Effector memory CD8-positive, alpha-beta T cell (primary cell): ENCODE data around the gene ZNF804A.

ENCODE experiments used
- ATAC-seq: fragments of 150-1000 bp; cut with Tn5 transposase; replicated peaks from 2 replicates; pipeline ENCODE4 v1.10.0; 2021; ENCODE audit warnings: mild to moderate bottlenecking, moderate library complexity
- DNase-seq, 3 experiments: peaks; one replicate each; pipeline ENCODE4 v3.0.0; 2021
- H3K27ac Mint-ChIP-seq, 2 donors: one replicate each; pipeline ENCODE4 v1.8.0; 2022; ENCODE audit warnings: mild to moderate bottlenecking in 2 of 2, mixed read lengths in 2 of 2, moderate library complexity in 2 of 2
- H3K27me3 Mint-ChIP-seq, 2 donors: one replicate each; pipeline ENCODE4 v1.8.0; 2022; ENCODE audit warnings: mixed read lengths in 2 of 2
- H3K36me3 Mint-ChIP-seq: one replicate; pipeline ENCODE4 v1.8.0; 2022; ENCODE audit warnings: mild to moderate bottlenecking, moderate library complexity, mixed read lengths; ENCODE audit not compliant: insufficient read depth
- H3K4me1 Mint-ChIP-seq, 2 donors: one replicate each; pipeline ENCODE4 v1.8.0; 2022; ENCODE audit warnings: low read depth in 2 of 2, mixed read lengths in 2 of 2
- H3K4me3 Mint-ChIP-seq, 2 donors: one replicate each; pipeline ENCODE4 v1.8.0; 2022; ENCODE audit warnings: mild to moderate bottlenecking in 2 of 2, mixed read lengths in 2 of 2, moderate library complexity in 2 of 2
- H3K9me3 Mint-ChIP-seq, 2 donors: one replicate each; pipeline ENCODE4 v1.8.0; 2022; ENCODE audit warnings: mixed read lengths in 2 of 2

The ZNF804A gene

DNA sequence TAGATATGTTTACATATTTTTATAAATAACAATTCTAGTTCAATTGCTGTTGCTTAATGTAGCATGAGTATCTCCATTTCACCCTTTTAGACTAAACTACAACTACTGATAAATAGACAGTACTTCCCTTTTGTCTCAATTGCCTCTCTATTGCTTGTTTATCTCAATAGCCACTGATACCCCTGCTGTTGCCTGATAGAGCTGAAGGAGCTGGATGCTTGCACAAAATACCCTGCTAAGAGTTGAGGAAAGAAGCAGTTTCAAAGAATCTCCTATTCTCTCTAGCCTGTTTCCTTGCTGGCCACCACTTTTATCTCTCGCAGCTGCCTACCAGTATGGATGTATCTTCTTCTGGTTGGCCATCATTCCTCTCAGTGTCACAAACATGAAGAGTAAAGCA is 16.9 kb upstream of the ZNF804A start:
- no peak overlapping the region for H3K4me3 Mint-ChIP-seq
- H3K36me3 Mint-ChIP-seq, result no peaks in the 10 kb centered on the region
- H3K27ac Mint-ChIP-seq, result no peak overlapping the region
- ATAC-seq (no peak), DNase-seq (no peak)
- H3K27me3 Mint-ChIP-seq, result no peaks in the 10 kb centered on the region
- no peaks in the 10 kb centered on the region for H3K4me1 Mint-ChIP-seq
- H3K9me3 Mint-ChIP-seq, result peaks cover 2 to 8% of the 10 kb centered on the region in 2 donors

DNA sequence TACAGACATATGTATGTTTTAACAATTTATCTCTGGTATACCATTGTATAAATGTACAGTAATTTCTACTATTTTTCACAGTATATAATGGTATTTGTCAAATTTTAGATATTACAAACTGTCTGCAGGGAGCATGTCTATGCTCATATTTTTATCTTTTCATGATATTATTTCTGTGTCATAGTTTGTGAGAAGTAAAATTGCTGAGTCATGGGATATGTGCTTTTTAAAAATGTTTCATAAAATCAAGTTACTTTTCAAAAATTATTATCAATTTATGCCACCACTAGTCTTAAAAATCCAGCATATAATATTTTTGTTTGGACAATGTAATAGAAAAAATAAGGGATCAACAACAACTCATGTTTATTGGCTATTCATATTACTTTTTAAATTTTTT is 9.1 kb upstream of the ZNF804A start:
- no peak overlapping the region for H3K27ac Mint-ChIP-seq
- no peak for ATAC-seq
- H3K4me3 Mint-ChIP-seq, result no peak overlapping the region
- no peaks in the 10 kb centered on the region for H3K4me1 Mint-ChIP-seq
- H3K9me3 Mint-ChIP-seq, result peaks cover 7 to 11% of the 10 kb centered on the region in 2 donors
- no peak for DNase-seq
- no peaks in the 10 kb centered on the region for H3K27me3 Mint-ChIP-seq
- H3K36me3 Mint-ChIP-seq, result no peaks in the 10 kb centered on the region

DNA sequence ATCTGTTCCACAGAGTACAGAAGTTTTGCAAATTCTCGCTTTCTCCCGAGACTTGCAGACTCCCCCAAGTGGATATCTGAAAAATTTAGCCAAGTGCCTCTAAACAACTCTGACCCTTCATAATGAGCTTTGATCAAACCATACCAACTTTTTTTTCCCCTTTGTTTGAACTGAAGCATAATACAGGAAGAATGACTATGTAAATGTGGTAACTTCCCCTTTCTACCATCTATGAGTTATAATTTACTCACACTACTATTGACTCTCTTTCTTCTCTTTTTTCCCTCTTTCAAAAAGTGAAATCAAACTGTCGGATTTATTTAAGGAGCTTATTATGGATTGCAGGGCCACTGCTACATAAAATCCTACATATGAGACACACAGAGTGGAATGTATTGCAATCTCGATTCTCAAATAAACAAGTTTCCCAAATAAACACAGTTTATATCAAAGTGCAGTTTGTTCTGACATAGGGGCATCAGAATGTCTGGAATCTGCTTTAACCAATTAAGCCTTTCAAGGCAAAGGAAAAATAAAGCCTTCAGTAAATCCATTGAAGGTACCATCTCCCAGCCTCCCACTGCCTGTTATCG is 1.4 kb upstream of the ZNF804A start:
- ATAC-seq, result no peak
- Mint-ChIP-seq H3K4me3 (no peak overlapping the region), H3K36me3 (no peaks in the 10 kb centered on the region), H3K27me3 (peaks cover 7 to 30% of the 10 kb centered on the region in 2 donors), H3K9me3 (peaks cover 5 to 11% of the 10 kb centered on the region in 2 donors), H3K4me1 (peaks cover 0 to 2% of the 10 kb centered on the region in 2 donors), H3K27ac (no peak overlapping the region)
- DNase-seq, result no peak

DNA sequence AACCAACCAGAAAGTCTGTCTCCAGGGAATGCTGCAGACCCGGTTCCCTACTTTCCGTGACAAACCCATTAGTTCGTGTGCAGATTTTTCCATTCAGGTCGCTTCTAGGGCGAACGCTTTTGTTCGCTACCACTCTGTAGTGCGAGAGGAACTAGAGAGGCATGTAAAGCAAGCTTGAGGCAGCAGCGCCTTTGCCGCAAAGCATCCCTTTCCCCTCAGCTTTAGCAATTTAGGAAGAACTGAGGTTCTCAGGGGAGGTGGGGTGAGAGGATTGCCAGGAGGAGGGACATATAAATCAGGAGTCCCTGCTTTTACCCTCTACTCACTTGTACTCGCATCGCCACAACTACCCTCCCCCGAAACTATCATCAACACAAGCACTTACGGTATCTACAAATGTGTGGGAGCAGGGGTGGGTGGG is 748 bp upstream of the ZNF804A start:
- H3K27ac Mint-ChIP-seq, result no peak overlapping the region
- no peaks in the 10 kb centered on the region for H3K36me3 Mint-ChIP-seq
- peaks cover 0 to 2% of the 10 kb centered on the region in 2 donors for H3K4me1 Mint-ChIP-seq
- peaks cover 7 to 30% of the 10 kb centered on the region in 2 donors for H3K27me3 Mint-ChIP-seq
- peaks cover 4 to 7% of the 10 kb centered on the region in 2 donors for H3K9me3 Mint-ChIP-seq
- DNase-seq, result no peak
- no peak overlapping the region for H3K4me3 Mint-ChIP-seq
- no peak for ATAC-seq

DNA sequence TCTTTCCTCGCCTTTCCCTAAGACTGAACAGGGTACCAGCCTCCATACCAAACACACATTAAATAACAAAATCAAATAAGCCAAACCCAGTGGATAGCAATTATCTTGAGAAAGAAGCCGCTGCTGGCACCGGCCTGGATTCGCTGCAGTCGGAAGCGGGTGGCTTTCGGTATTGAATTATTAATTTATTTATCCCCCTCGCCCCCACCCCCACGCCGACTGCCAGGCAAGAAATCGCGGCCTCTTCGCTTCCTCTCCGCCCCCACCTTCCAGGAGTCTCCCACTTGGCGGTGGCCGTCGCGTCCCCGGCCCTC is 370 bp upstream of the ZNF804A start:
- Mint-ChIP-seq H3K36me3 (no peaks in the 10 kb centered on the region), H3K4me1 (peaks cover 0 to 2% of the 10 kb centered on the region in 2 donors), H3K4me3 (no peak overlapping the region), H3K27me3 (peaks cover 7 to 30% of the 10 kb centered on the region in 2 donors), H3K27ac (no peak overlapping the region), H3K9me3 (peaks cover under 1 to 3% of the 10 kb centered on the region in 2 donors)
- DNase-seq (no peak), ATAC-seq (no peak)

DNA sequence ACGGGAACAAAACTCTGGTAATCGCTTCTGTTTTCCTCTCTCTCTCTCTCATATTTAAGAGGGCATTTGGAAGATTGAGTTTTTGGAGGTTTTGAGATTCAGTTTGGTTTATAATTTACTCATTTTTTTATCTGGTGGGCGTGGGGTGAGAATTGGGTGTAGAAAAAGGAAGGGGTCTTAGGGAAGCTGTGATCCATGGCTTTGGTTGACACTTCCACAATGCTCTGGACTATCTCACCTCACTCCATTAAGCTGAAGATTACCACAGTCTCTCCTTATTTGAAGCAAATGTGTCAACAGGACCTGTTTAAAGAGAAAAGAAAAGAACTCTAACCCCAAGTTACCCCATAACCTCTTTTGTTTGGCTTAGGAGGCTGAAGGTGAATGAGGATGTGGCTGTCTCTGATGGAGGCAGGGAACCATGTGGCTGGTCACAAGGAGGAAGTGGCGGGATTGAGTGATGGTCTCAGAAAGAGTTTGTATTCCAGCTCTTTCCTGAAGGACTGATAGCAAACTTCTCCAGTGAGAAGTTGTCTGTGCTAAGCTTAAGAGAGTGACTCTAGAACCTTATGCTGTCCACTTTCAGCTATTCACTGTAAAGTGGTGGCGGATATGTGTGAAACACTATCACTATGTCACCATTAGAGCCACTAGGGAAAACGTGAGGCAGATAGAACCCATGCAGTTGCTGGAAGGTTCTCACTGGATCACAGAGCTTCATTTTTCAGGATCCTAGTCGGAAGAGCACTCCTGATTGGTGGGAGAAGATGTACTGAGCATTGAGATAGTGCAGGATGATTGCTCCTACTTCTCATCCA is 934 bp downstream of the ZNF804A start:
- Mint-ChIP-seq H3K27ac (no peak overlapping the region), H3K4me3 (peak overlapping the region; percentile 18 to 45), H3K27me3 (peaks cover 7 to 30% of the 10 kb centered on the region in 2 donors), H3K4me1 (peaks cover 0 to 2% of the 10 kb centered on the region in 2 donors), H3K36me3 (no peaks in the 10 kb centered on the region), H3K9me3 (no peaks in the 10 kb centered on the region)
- no peak for DNase-seq
- no peak for ATAC-seq

DNA sequence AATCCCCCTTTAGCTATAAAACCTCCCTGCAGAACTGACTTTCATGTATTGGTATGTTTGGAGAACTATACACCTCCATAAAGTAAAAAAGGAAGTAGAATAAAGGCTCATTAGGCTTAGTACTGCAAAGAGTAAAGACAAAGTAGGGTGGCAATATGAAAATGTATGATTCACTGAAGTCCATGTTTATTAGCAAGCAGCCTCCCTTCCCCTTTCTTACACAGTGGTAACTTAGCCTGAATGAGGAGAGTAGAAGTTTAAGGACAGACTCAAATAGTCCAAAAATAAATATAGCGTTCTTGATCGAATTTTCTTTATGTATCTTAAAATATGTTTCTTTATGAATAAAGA is 1.5 kb downstream of the ZNF804A start:
- no peaks in the 10 kb centered on the region for H3K36me3 Mint-ChIP-seq
- no peak for ATAC-seq
- H3K4me1 Mint-ChIP-seq, result peaks cover 0 to 2% of the 10 kb centered on the region in 2 donors
- no peak overlapping the region for H3K4me3 Mint-ChIP-seq
- no peak overlapping the region for H3K27ac Mint-ChIP-seq
- no peaks in the 10 kb centered on the region for H3K9me3 Mint-ChIP-seq
- peaks cover 7 to 30% of the 10 kb centered on the region in 2 donors for H3K27me3 Mint-ChIP-seq
- no peak for DNase-seq

DNA sequence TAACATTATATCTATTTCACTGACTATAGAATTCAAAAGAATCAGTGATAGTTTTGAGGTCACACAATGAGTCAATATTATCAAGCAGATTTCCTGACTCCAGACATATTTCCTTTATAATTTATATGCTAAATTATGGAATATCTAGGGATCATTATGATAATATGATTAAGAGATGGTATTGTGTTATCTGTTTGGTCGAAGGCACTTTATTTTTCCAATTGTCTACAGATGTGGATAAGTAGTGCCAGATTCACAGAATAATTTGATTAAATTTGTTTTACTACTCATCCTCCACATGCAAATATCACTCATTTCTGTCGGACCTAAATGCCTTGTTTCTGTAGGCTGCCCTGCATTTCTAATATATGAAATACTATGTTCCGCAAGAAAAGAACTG is 4.4 kb downstream of the ZNF804A start:
- peaks cover 0 to 2% of the 10 kb centered on the region in 2 donors for H3K4me1 Mint-ChIP-seq
- H3K4me3 Mint-ChIP-seq, result no peak overlapping the region
- DNase-seq (no peak), ATAC-seq (no peak)
- peaks cover 7 to 18% of the 10 kb centered on the region in 2 donors for H3K27me3 Mint-ChIP-seq
- H3K36me3 Mint-ChIP-seq, result no peaks in the 10 kb centered on the region
- H3K27ac Mint-ChIP-seq, result no peak overlapping the region
- H3K9me3 Mint-ChIP-seq, result no peaks in the 10 kb centered on the region

DNA sequence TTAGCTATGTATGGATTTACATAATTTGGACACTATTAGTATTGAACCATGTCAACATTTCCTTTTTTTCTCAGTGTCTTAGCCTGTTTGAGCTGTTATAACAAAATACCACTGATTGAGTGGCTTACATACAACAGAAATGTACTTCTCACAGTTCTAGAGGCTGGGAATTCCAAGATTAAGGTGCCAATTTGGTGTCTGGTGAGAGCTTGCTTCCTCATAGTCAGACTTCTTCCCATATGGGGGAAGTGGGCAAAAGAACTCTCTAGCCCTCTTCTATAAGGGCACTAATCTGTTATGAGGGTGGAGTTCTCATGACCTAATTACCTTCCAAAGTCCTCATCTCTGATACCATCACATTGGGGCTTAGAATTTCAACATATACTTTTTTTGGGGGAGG is 12.6 kb downstream of the ZNF804A start:
- H3K27ac Mint-ChIP-seq, result no peak overlapping the region
- no peak overlapping the region for H3K4me3 Mint-ChIP-seq
- no peaks in the 10 kb centered on the region for H3K4me1 Mint-ChIP-seq
- no peaks in the 10 kb centered on the region for H3K36me3 Mint-ChIP-seq
- no peak for DNase-seq
- H3K9me3 Mint-ChIP-seq, result peaks cover 3 to 7% of the 10 kb centered on the region in 2 donors
- H3K27me3 Mint-ChIP-seq, result no peaks in the 10 kb centered on the region
- no peak for ATAC-seq

DNA sequence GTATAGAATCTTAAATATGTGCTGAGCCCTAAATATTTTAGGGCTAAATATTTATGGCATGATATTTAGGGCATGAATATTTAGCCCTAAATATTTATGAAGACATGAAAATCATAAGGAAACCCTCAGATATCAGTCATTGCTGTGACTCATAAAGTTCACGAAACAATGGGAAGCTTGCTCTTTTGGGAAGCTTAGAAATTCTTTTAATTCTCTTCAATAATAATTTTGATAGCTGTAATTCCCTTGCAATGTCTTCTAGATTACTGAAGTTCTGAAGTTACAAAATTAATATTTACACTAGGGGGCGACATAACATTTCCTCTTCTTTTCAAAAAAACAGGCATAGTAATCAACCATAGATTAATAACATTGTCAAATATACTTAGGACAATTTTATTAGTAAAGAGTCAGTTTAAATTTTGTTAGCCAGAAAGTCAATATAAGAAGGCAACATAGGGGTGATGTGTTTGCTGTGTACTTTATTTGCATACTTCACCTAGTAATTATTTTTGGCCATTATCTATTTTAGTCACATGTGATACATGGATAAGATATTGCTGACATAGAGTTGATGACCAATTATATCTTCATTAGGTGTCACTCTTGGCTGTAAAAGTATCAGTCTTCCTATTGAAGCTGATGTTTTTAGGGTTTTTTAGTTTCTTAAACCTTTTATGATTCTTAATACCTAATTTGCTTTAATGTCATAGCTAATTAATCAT is 13.2 kb downstream of the ZNF804A start:
- no peak overlapping the region for H3K4me3 Mint-ChIP-seq
- H3K9me3 Mint-ChIP-seq, result peaks cover 4 to 7% of the 10 kb centered on the region in 2 donors
- ATAC-seq, result no peak
- no peaks in the 10 kb centered on the region for H3K36me3 Mint-ChIP-seq
- no peak for DNase-seq
- H3K27ac Mint-ChIP-seq, result no peak overlapping the region
- H3K27me3 Mint-ChIP-seq, result no peaks in the 10 kb centered on the region
- no peaks in the 10 kb centered on the region for H3K4me1 Mint-ChIP-seq

DNA sequence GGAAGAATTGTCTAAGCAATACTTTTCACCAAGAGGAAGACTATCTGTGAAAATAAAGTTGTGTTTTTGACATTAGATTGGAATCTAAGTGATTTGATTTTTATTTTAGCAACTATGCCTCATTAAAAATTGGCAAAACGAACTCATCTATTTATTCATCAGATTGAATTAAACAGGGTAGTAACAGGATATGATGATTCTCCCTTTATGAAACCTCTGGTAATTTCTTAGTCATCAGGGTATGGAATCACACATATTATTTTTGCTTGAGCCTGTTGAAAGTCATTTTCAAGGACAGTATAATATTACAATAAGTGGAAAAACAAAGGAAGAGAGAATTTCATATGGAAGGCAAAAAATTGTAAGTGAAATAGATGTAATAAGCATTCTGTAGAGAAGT is 22.0 kb downstream of the ZNF804A start:
- Mint-ChIP-seq H3K9me3 (peaks cover 5 to 9% of the 10 kb centered on the region in 2 donors), H3K4me1 (no peaks in the 10 kb centered on the region), H3K27ac (no peak overlapping the region), H3K27me3 (no peaks in the 10 kb centered on the region), H3K36me3 (no peaks in the 10 kb centered on the region), H3K4me3 (no peak overlapping the region)
- ATAC-seq (no peak), DNase-seq (no peak)

DNA sequence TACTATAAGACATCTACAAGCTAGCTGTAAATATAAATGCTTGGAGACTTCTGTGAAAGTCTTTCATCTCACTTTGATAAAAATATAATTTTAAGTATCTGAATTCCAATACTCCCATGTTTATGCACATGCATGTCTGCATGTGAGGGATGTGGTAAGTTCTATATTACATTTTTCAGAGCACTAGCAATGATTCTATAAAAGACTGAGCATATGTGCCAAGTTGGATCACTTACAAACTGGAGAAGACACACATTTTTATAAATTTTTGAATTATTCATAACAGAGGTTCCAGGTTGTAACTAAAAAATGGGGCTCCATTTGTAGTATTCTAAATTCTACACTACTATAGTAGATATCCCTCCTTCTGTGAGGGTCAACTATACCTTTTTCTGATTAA is 26.0 kb downstream of the ZNF804A start:
- ATAC-seq (no peak), DNase-seq (no peak)
- Mint-ChIP-seq H3K9me3 (peaks cover 0 to 2% of the 10 kb centered on the region in 2 donors), H3K36me3 (no peaks in the 10 kb centered on the region), H3K27me3 (no peaks in the 10 kb centered on the region), H3K4me1 (no peaks in the 10 kb centered on the region), H3K4me3 (no peak overlapping the region), H3K27ac (no peak overlapping the region)

DNA sequence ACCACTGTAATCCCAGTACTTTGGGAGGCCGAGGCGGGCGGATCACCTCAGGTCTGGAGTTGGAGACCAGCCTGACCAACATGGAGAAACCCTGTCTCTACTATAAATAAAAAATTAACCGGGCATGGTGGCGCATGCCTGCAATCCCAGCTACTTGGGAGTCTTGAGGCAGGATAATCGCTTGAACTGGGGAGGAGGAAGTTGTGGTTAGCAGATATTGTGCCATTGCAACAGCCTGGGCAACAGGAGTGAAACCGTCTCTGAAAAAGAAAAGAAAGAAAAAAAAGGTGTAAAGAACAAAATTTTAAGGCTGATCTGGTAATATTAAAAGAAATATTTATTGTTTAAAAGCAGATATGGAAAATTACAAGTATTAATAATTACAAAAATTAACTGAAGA is 29.7 kb downstream of the ZNF804A start:
- no peaks in the 10 kb centered on the region for H3K27me3 Mint-ChIP-seq
- ATAC-seq, result no peak
- DNase-seq, result no peak

DNA sequence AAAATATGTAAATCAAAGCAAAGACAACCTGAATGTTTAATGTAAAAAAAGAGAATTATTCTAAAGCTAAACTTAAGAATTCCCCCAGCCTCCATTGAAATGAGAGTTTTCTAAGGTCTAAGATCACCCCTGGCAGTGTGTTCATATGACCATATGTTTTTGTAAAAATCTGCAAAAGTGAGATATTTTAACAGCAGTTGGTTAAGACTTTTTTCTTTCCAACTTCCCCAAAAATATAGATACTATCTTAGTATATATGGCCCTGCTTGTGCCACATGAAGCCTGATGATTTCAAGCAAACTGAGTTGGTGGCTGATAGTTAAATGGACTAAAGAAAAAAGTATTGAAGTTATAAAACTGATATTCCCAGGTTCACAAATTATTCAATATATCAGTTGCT is 35.4 kb downstream of the ZNF804A start:
- Mint-ChIP-seq H3K27me3 (no peaks in the 10 kb centered on the region), H3K9me3 (peaks cover 0 to under 1% of the 10 kb centered on the region in 2 donors), H3K36me3 (no peaks in the 10 kb centered on the region), H3K4me1 (no peaks in the 10 kb centered on the region), H3K4me3 (no peak overlapping the region), H3K27ac (no peak overlapping the region)
- DNase-seq (no peak), ATAC-seq (no peak)

More for the DNA sequence above, 29.7 kb downstream of the ZNF804A start:
- H3K4me3 Mint-ChIP-seq, result no peak overlapping the region
- no peaks in the 10 kb centered on the region for H3K36me3 Mint-ChIP-seq
- H3K9me3 Mint-ChIP-seq, result no peaks in the 10 kb centered on the region
- H3K27ac Mint-ChIP-seq, result no peak overlapping the region
- no peaks in the 10 kb centered on the region for H3K4me1 Mint-ChIP-seq
